ENCODE data around the gene DENND6B. TPM values are rescaled to one million over a fixed set of nuclear protein-coding genes. Genes with fewer than 3 reads are reported as not detected.

DENND6B gene
- total and polyA plus RNA-seq, 2 of the 13 experiments (the other 11 are each of a cell fraction or from before 2014, with no cell fraction given) = 0.95 to 3.8 TPM

- no peak for TF ChIP-seq CHD4 (IDR thresholded peaks at IDR 0.05; ENCODE audit: borderline replicate concordance, low read length)
- no peak for TF ChIP-seq ZNF737 (CRISPR knock-in tag; IDR thresholded peaks at IDR 0.05; ENCODE audit: borderline replicate concordance)
- TF ChIP-seq RNF219 (CRISPR knock-in tag; IDR thresholded peaks at IDR 0.05) = no peak
- TF ChIP-seq ZNF703 (CRISPR knock-in tag; IDR thresholded peaks at IDR 0.05; ENCODE audit: borderline replicate concordance) = no peak
- TF ChIP-seq RFX5 (IDR thresholded peaks at IDR 0.05; ENCODE audit: low read depth, low read length) = no peak
- TF ChIP-seq EHMT2 (IDR thresholded peaks at IDR 0.05; ENCODE audit: borderline replicate concordance, low read depth, low read length) = peak; percentile 63
- no peak for TF ChIP-seq ZBTB37 (CRISPR knock-in tag; IDR thresholded peaks at IDR 0.05)
- no peak for TF ChIP-seq ZNF562 (CRISPR knock-in tag; IDR thresholded peaks at IDR 0.05; ENCODE audit: borderline replicate concordance)
- TF ChIP-seq CREBL2 (CRISPR knock-in tag; IDR thresholded peaks at IDR 0.05; ENCODE audit: borderline replicate concordance) = no peak
- TF ChIP-seq ZBTB4 (CRISPR knock-in tag; IDR thresholded peaks at IDR 0.05; ENCODE audit: borderline replicate concordance) = no peak
- peak; percentile 79 for TF ChIP-seq ZBED4 (CRISPR knock-in tag; IDR thresholded peaks at IDR 0.05; ENCODE audit: borderline replicate concordance)
- TF ChIP-seq SMARCC2 (IDR thresholded peaks at IDR 0.05) = no peak
- peak; percentile 62 for TF ChIP-seq ZNF781 (CRISPR knock-in tag; IDR thresholded peaks at IDR 0.05; ENCODE audit: borderline replicate concordance, not compliant biosample characterization)
These were observed 56.0 kb downstream of the DENND6B start (continued) for GRCh38 chr22:50270666-50271394.

Data from HepG2 (cell line).